ENCODE data around the gene NR4A2.

Gene NR4A2

GRCh38 chr2:156332534-156333273 is at the start of gene NR4A2:
NR4A2 (minus strand) TSS chr2:156332721; CDS start chr2:156330186, 2,535 bp downstream.
- DNase-seq (ENCODE audit: low read depth in 2 of 2) = no peak

DNA sequence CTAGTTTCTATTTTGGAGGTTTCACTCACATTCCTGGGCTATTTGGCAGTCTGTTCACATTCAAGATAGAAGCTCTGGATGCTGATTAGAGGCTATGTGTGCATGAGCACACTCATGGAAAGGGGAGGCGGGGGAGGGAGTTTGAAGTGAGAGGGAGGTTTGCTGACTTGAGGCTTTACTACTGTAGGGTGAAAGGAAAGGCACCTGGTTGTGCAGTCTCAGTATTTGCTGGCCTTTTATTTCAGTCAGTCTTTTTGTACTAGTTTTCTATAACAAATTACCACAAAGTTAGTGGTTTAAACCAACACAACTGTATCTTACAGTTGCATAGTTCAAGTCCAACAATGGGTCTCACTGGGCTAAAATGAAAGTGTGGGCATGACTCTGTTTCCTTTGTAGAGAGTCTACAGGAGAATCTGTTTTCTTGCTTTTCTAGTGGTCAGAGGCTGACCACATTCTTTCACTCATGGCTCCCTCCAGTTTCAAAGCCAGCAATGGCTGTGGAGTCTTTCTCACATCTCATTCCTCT is 47.7 kb upstream of the NR4A2 start:
- no peak for DNase-seq (ENCODE audit: low read depth in 2 of 2)

- no peak for DNase-seq (ENCODE audit: low read depth in 2 of 2)
Measured at GRCh38 chr2:156379714-156380113, 47.2 kb upstream of the NR4A2 start.

- DNase-seq (ENCODE audit: low read depth in 2 of 2) = no peak
Measured at GRCh38 chr2:156379071-156379470, 46.5 kb upstream of the NR4A2 start.

- no peak for DNase-seq (ENCODE audit: low read depth in 2 of 2)
Measured at GRCh38 chr2:156366753-156367152, 34.2 kb upstream of the NR4A2 start.

GRCh38 chr2:156363141-156363540 is 30.6 kb upstream of the NR4A2 start:
- no peak for DNase-seq (ENCODE audit: low read depth in 2 of 2)

DNA sequence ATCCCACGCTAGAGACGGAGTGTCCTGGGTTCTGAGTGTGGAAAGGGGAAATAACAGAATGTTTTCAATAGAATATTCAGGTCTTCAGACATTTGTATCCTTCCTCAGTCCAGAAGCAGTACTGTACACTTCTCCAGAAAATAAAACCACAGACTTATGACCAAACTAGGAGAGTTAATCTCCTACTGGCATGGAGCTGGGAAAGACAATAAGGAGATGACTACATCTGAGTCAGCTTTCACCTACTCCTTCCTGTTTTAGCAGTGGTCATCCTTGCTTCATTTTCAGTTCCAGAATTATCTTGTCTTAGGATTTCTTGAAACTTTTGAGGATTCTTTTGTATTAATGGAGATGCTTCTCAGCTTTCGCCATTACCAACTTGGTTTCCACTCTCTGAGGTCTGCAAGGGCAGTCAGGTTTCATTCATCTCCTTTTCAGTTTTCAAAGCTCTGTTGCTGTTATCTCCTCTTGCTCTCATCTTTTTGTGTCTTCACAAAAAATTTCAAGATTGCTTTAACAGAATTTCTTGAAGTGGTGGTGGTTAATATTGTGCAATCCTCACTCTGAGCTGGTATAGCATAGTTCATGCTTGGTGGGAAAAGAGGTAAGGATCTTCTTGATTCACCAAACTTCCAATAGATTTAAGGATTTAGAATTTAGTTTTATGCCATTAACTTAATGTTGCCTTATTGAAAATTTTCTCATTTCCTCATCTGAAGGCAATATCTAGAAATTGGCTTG is 23.7 kb upstream of the NR4A2 start:
- no peak for DNase-seq (ENCODE audit: low read depth in 2 of 2)

GRCh38 chr2:156352911-156353310 is 20.4 kb upstream of the NR4A2 start:
- no peak for DNase-seq (ENCODE audit: low read depth in 2 of 2)

- no peak for DNase-seq (ENCODE audit: low read depth in 2 of 2)
Measured at GRCh38 chr2:156350374-156351142, 18.0 kb upstream of the NR4A2 start.

- no peak for DNase-seq (ENCODE audit: low read depth in 2 of 2)
Measured at GRCh38 chr2:156349605-156350004, 17.1 kb upstream of the NR4A2 start.

DNA sequence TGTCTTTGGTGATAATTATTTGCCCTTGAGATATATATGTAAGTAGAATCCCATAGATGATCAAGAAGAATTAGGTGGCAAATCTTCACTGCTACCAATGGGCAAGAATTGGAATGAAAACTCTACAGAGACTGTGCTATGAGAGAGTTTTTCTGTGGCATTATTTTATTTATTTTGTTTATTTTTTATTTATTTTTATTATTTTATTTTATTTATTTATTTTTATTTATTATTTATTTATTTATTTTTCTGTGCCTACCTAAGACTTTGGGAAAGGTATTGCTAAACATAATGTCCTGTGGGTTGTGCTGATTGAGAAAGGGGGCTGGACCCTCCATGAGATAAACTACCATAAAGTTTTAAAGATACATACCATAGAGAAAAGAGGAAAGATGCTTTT is 16.6 kb upstream of the NR4A2 start:
- no peak for DNase-seq (ENCODE audit: low read depth in 2 of 2)

DNA sequence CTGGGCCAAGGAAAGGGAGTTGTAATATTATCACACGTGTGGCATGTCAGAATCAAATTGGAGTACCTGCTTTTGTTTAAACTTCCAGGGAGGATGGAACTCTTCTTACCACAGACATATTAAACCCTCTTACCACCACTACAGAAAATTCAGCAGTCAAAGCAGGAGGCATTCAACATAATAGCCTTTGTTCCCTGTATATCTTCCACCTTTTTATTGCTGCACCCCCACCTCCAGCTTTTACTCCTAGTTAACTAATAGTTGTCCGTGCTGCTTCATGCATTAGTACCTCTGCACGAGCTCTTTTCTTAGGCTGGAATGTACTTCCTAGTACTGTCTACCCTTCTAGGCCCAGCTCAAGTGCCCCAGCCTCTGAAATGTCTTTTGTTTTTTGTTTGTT is 14.9 kb upstream of the NR4A2 start:
- DNase-seq (ENCODE audit: low read depth in 2 of 2) = no peak

DNA sequence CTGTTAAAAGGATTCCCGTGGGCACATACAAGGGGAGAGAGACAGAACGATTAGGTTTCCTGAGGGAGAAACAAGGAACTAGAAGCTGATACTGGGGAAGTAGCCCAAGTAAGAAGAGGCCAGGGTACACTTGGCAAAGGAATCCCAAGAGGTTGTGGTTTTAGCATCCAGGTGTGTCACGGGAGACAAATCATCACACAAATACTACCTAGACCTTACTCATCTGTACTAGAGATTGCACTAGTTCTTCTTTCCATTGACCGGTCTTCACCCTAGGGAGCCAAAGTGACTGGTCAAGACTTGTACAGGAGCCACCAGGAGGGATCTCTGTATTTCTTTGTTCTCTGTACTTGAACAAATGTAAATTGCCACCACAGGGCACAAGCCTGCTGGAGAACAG is 14.2 kb upstream of the NR4A2 start:
- DNase-seq (ENCODE audit: low read depth in 2 of 2) = no peak

DNA sequence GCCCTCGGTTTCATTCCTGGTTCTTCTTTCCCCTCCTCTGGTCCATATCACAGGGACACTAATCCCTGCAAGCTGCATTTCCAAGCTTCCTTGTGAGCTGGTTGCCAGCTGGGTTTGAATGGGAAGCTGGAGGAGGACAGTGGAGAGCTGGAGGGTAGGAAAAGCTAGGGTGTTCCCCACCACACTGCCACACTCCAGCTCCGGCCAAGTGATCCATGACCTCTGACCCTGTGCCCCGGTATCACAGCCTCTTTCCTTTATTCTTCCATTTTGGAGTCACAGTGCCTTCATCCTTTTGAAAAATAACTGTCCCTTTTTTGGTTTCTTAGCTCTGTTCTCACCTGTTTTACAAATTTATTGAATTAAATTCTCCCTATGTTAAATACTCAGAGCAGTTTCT is 13.1 kb upstream of the NR4A2 start:
- no peak for DNase-seq (ENCODE audit: low read depth in 2 of 2)

- DNase-seq (ENCODE audit: low read depth in 2 of 2) = no peak
Measured at GRCh38 chr2:156343940-156344301, 11.4 kb upstream of the NR4A2 start.

DNA sequence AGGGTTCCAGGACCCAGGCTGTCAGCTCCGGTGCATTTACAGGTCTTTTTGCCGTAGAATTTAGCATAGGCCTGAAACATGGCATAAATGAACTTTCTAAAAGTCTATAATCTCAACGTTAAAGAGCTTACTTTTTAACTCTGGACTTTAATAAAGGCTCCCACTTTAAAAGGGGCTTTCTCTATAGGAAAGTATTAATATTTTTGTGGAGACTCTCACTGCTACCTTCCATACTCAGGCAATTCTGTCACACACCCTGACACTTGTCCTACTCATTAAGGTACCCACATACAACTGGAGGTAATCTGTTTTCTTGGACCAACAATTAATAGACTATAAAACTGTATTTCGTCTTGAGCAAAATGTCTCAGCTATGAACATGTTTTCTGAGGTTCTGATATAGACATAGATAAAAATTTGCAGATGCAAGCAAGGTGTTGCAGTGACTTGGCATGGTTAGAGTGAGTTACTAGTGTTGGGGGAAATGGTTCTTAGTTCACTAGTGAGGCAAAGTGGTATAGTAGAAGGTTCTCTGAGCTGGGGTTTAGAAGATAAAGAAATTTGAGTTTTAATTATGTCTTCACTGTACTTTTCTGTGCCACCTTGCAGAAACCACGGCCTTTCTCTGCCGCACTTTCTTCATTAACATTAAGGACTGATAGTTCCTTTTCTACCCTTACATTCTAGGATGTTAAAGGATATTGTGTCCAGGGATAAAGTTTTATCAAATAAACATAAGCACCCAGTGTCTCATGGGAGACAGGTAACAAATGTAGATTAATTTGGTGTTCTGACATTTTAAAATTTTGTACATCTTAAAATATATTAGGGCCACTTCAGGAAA is 10.8 kb upstream of the NR4A2 start:
- DNase-seq (ENCODE audit: low read depth in 2 of 2) = no peak

- DNase-seq (ENCODE audit: low read depth in 2 of 2) = peak; percentile 89 to 90
Measured at GRCh38 chr2:156342254-156343095, 10.0 kb upstream of the NR4A2 start.

GRCh38 chr2:156341452-156342253 is 9.1 kb upstream of the NR4A2 start:
- DNase-seq (ENCODE audit: low read depth in 2 of 2) = peak; percentile 86 to 88

- DNase-seq (ENCODE audit: low read depth in 2 of 2) = no peak
Measured at GRCh38 chr2:156340804-156341451, 8.4 kb upstream of the NR4A2 start.

Data from fibroblast of skin of left biceps (primary cell).